CD4-positive, alpha-beta T cell (primary cell): ENCODE results near the gene CNTRL. TPM values are rescaled to one million over a fixed set of nuclear protein-coding genes. Genes with fewer than 3 reads are reported as not detected.

Experiments used
- ATAC-seq: fragments of 200-7000 bp; cut with Tn5 transposase; one replicate; pipeline ENCODE4 v1.10.0; 2022; ENCODE audit warnings: mild to moderate bottlenecking; ENCODE audit not compliant: poor library complexity
- CTCF ChIA-PET: fragments of 350-600 bp; sonication (Branson Sonifier 250); formaldehyde crosslinking; loops from one replicate; lab custom pipeline; 2021; ENCODE audit warnings: antibody characterized with exemption, inconsistent platforms; lab: Charles Lee
- POLR2A ChIA-PET: fragments of 350-600 bp; sonication (Branson Sonifier 250); formaldehyde crosslinking; loops from one replicate; lab custom pipeline; 2021; ENCODE audit warnings: antibody characterized with exemption, inconsistent platforms; lab: Charles Lee
- DNase-seq, 14 experiments: peaks; one replicate each; pipeline ENCODE4 v3.0.0-alpha.2; 2013 to 2020; ENCODE audit warnings: mixed read lengths in 2 of 14
- H3K27ac ChIP-seq, 2 donors: one replicate each; pipeline versions ENCODE4 v1.5.1 to v1.7.0; 2013; ENCODE audit warnings: low read length in 2 of 2, low read depth in 1 of 2, mild to moderate bottlenecking in 1 of 2
- H3K27me3 ChIP-seq, 2 experiments: 1 replicate in 1 of 2; 2 replicates in 1 of 2; pipeline versions ENCODE4 v1.6.1 to v1.7.0; 2013; ENCODE audit warnings: low read length in 2 of 2, control low read depth in 1 of 2, mild to moderate bottlenecking in 1 of 2, moderate library complexity in 1 of 2; ENCODE audit not compliant: insufficient read depth in 2 of 2, control insufficient read depth in 1 of 2
- H3K36me3 ChIP-seq: one replicate; pipeline ENCODE4 v1.6.1; 2013; ENCODE audit warnings: low read length, control low read depth; ENCODE audit not compliant: insufficient read depth
- H3K4me1 ChIP-seq: one replicate; pipeline ENCODE4 v1.6.1; 2013; ENCODE audit warnings: low read length, control low read depth; ENCODE audit not compliant: insufficient read depth
- H3K4me3 ChIP-seq: one replicate; pipeline ENCODE4 v1.5.1; 2013; ENCODE audit warnings: mild to moderate bottlenecking, low read length, moderate library complexity
- H3K9me3 ChIP-seq, 2 experiments: 1 replicate in 1 of 2; 2 replicates in 1 of 2; pipeline versions ENCODE4 v1.6.1 to v1.7.0; 2013; ENCODE audit warnings: low read length in 2 of 2, mild to moderate bottlenecking in 2 of 2, control low read depth in 1 of 2, moderate library complexity in 1 of 2; ENCODE audit not compliant: control insufficient read depth in 1 of 2, insufficient read depth in 1 of 2
- H3K27ac Mint-ChIP-seq: one replicate; pipeline ENCODE4 v1.8.0; 2020; ENCODE audit warnings: mixed read lengths
- H3K27me3 Mint-ChIP-seq: one replicate; pipeline ENCODE4 v1.8.0; 2021; ENCODE audit warnings: mixed read lengths
- H3K36me3 Mint-ChIP-seq: one replicate; pipeline ENCODE4 v1.8.0; 2021; ENCODE audit warnings: low read depth, mixed read lengths
- H3K4me1 Mint-ChIP-seq: one replicate; pipeline ENCODE4 v1.8.0; 2021; ENCODE audit warnings: low read depth, mixed read lengths
- H3K4me3 Mint-ChIP-seq: one replicate; pipeline ENCODE4 v1.8.0; 2020; ENCODE audit warnings: mild to moderate bottlenecking, mixed read lengths
- H3K9me3 Mint-ChIP-seq: one replicate; pipeline ENCODE4 v1.8.0; 2020; ENCODE audit warnings: mixed read lengths
- CTCF ChIP-seq: fragments of 200-600 bp; IDR thresholded peaks from one replicate; pipeline ENCODE4 v1.8.0; 2022; ENCODE audit warnings: antibody characterized with exemption, mild to moderate bottlenecking
- intact Hi-C, 2 experiments: fragments of 100-400 bp; cut with DNase I in 1 of 2; cut with micrococcal nuclease in 1 of 2; formaldehyde crosslinking; loops; one replicate each; pipeline versions ENCODE4 v1.15.1 to v1.9.0; 2023 to 2025; cut with DNase I, micrococcal nuclease
- total RNA-seq, 174 experiments: library from RNA in 2 of 174; stranded (reverse) in 2 of 174; gene quantifications; one replicate each; pipeline ENCODE4 v1.2.3 and lab custom pipeline; 2021 to 2026

The CNTRL gene
- total RNA-seq, 2 experiments from 2014 or later: 35.1 to 38.1 TPM

GRCh38 chr9:121055642-121056143 lies 19.1 kb upstream of the CNTRL start:
- no peak for TF ChIP-seq CTCF
- ChIA-PET CTCF (interaction anchor here (1.5 to 1.9 kb wide), 2 partner anchors 289 to 300 kb away, joined by 3 to 8 read pairs; no protein-coding TSS in a partner anchor), POLR2A (interaction anchor here (0.7 kb wide), 1 partner anchor 206 kb away, joined by 3 read pairs; no protein-coding TSS in a partner anchor)
- Histone ChIP-seq H3K9me3 (peaks cover 0 to 3% of the 10 kb centered on the region in 2 experiments), H3K4me3 (no peak overlapping the region), H3K4me1 (no peaks in the 10 kb centered on the region), H3K27ac (no peak overlapping the region), H3K27me3 (no peaks in the 10 kb centered on the region), H3K36me3 (no peaks in the 10 kb centered on the region)
- Mint-ChIP-seq H3K4me3 (no peak overlapping the region), H3K27ac (no peak overlapping the region), H3K27me3 (no peaks in the 10 kb centered on the region), H3K4me1 (no peaks in the 10 kb centered on the region), H3K36me3 (no peaks in the 10 kb centered on the region), H3K9me3 (peaks cover 2% of the 10 kb centered on the region)
- DNase-seq (peak in 1 of 14 experiments; percentile 13), ATAC-seq (no peak)
- intact Hi-C loops: loop anchor here in 1 of 2 experiments (5.0 to 10.0 kb wide), 3 partner anchors 111 to 433 kb away; no protein-coding TSS in a partner anchor

- H3K27ac Mint-ChIP-seq: no peak overlapping the region
- peaks cover 2% of the 10 kb centered on the region for H3K9me3 Mint-ChIP-seq
- no peaks in the 10 kb centered on the region for H3K27me3 ChIP-seq
- POLR2A ChIA-PET: no interaction called here
- peaks cover 11% of the 10 kb centered on the region for H3K4me1 Mint-ChIP-seq
- no peak overlapping the region for H3K27ac ChIP-seq
- CTCF ChIA-PET: no interaction called here
- ATAC-seq (no peak), DNase-seq (no peak)
- no peak overlapping the region for H3K4me3 Mint-ChIP-seq
- no peaks in the 10 kb centered on the region for H3K27me3 Mint-ChIP-seq
- intact Hi-C loops: loop anchor here in 1 of 2 experiments (5.0 to 10.0 kb wide), 3 partner anchors 113 to 436 kb away; no protein-coding TSS in a partner anchor
- no peaks in the 10 kb centered on the region for H3K36me3 Mint-ChIP-seq
- no peak overlapping the region for H3K4me3 ChIP-seq
- H3K4me1 ChIP-seq: peaks cover 5% of the 10 kb centered on the region
- no peak for TF ChIP-seq CTCF
- no peaks in the 10 kb centered on the region for H3K36me3 ChIP-seq
- peaks cover 0 to 3% of the 10 kb centered on the region in 2 experiments for H3K9me3 ChIP-seq
Measured at GRCh38 chr9:121057821-121058220, 16.9 kb upstream of the CNTRL start.

GRCh38 chr9:121059513-121059912 lies 15.2 kb upstream of the CNTRL start:
- no peaks in the 10 kb centered on the region for H3K27me3 ChIP-seq
- H3K27ac Mint-ChIP-seq: no peak overlapping the region
- H3K4me3 Mint-ChIP-seq: no peak overlapping the region
- H3K27ac ChIP-seq: no peak overlapping the region
- intact Hi-C loops: loop anchor here in 1 of 2 experiments (1.0 to 10.0 kb wide), 4 partner anchors 115 to 437 kb away; no protein-coding TSS in a partner anchor
- no peak for DNase-seq
- no peaks in the 10 kb centered on the region for H3K36me3 Mint-ChIP-seq
- no peak for ATAC-seq
- peaks cover 2% of the 10 kb centered on the region for H3K9me3 Mint-ChIP-seq
- H3K27me3 Mint-ChIP-seq: no peaks in the 10 kb centered on the region
- peaks cover 5% of the 10 kb centered on the region for H3K4me1 ChIP-seq
- ChIA-PET POLR2A (interaction anchor here (0.9 to 2.6 kb wide), 5 partner anchors 12 to 304 kb away, joined by 4 to 20 read pairs (median 6); partner anchors contain the start of genes FBXW2 and RAB14), CTCF (interaction anchor here (0.9 to 1.2 kb wide), 6 partner anchors 8 to 303 kb away, joined by 3 to 5 read pairs (median 4); partner anchors contain the start of gene RAB14)
- no peak for TF ChIP-seq CTCF
- H3K9me3 ChIP-seq: peaks cover 0 to 3% of the 10 kb centered on the region in 2 experiments
- H3K36me3 ChIP-seq: no peaks in the 10 kb centered on the region
- no peak overlapping the region for H3K4me3 ChIP-seq
- peaks cover 18% of the 10 kb centered on the region for H3K4me1 Mint-ChIP-seq
